Left ventricle myocardium inferior (tissue), 1 donor: Measurements from ENCODE around the gene GAL3ST1. TPM values are rescaled to one million over a fixed set of nuclear protein-coding genes. Genes with fewer than 3 reads are reported as not detected.
"Not testable (repeated sequence)": the region's sequence is repeated elsewhere in the genome, so short reads cannot be mapped to it uniquely, and the experiment has no call there.

Source experiments
- DNase-seq: peaks from one replicate; pipeline ENCODE4 v3.0.0-alpha.2; 2020
- H3K27ac ChIP-seq: fragments of 200-600 bp; replicated peaks from 2 replicates; pipeline ENCODE4 v1.8.0; 2021
- H3K27me3 ChIP-seq: fragments of 200-600 bp; 2 replicates; pipeline ENCODE4 v1.8.0; 2021; ENCODE audit warnings: low read depth
- H3K36me3 ChIP-seq: fragments of 200-600 bp; 2 replicates; pipeline ENCODE4 v1.8.0; 2021
- H3K4me1 ChIP-seq: fragments of 200-600 bp; 2 replicates; pipeline ENCODE4 v1.8.0; 2021
- H3K4me3 ChIP-seq: fragments of 200-600 bp; 2 replicates; pipeline ENCODE4 v1.8.0; 2021; ENCODE audit warnings: mild to moderate bottlenecking, moderate library complexity
- H3K9me3 ChIP-seq: fragments of 200-600 bp; replicated peaks from 2 replicates; pipeline ENCODE4 v1.8.0; 2021
- intact Hi-C: fragments of 100-400 bp; cut with micrococcal nuclease; formaldehyde crosslinking; loops from one replicate; pipeline ENCODE4 v1.11.0; 2022
- total RNA-seq: library from RNA; stranded (reverse); fragmentation: NEBNext Ultra II Directional; extraction: Animal tissue kit (Norgen Biotek cat#: 25700); gene quantifications from one replicate; pipeline ENCODE4 v1.2.1, GENCODE V29; 2021
- TF ChIP-seq, protein P1 (sequence below): fragments of 200-600 bp; IDR thresholded peaks from 2 replicates; pipeline ENCODE4 v1.8.0; 2021; ENCODE audit warnings: antibody characterized with exemption, mild to moderate bottlenecking, borderline replicate concordance
- donor health status: DM: no; HTN: yes; CAD: no; lungs with severe emphysema.

GAL3ST1 gene
- total RNA-seq, 1 donor from 2014 or later = 0.16 TPM

DNA sequence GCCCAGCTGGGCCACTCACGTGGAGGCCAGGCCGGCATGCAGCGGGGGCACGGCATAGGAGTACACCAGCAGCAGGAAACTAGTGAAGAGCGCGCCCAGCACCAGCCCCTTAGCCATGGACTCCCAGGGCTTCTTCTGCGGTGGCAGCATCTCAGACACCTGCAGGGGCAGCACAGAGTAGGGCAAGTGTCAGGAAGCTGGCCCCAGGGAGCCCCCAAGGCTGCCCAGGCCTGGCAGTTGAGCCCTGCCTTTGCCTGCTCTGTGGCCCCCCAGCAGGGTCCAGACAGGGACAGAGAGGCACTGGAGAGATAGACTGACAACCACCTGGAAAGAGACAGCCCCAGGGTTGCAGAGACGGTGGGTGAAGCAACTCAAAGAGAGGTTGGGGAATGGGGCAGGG is 17.2 kb downstream of the GAL3ST1 start:
- no peak for DNase-seq
- intact Hi-C loops = no loop called here
- TF ChIP-seq, protein P1, sequence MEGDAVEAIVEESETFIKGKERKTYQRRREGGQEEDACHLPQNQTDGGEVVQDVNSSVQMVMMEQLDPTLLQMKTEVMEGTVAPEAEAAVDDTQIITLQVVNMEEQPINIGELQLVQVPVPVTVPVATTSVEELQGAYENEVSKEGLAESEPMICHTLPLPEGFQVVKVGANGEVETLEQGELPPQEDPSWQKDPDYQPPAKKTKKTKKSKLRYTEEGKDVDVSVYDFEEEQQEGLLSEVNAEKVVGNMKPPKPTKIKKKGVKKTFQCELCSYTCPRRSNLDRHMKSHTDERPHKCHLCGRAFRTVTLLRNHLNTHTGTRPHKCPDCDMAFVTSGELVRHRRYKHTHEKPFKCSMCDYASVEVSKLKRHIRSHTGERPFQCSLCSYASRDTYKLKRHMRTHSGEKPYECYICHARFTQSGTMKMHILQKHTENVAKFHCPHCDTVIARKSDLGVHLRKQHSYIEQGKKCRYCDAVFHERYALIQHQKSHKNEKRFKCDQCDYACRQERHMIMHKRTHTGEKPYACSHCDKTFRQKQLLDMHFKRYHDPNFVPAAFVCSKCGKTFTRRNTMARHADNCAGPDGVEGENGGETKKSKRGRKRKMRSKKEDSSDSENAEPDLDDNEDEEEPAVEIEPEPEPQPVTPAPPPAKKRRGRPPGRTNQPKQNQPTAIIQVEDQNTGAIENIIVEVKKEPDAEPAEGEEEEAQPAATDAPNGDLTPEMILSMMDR = no peak
- H3K27ac ChIP-seq = no peak overlapping the region
- no peaks in the 10 kb centered on the region for H3K4me1 ChIP-seq
- no peaks in the 10 kb centered on the region for H3K36me3 ChIP-seq
- no peak overlapping the region for H3K4me3 ChIP-seq
- peaks cover 12% of the 10 kb centered on the region for H3K27me3 ChIP-seq
- no peaks in the 10 kb centered on the region for H3K9me3 ChIP-seq

DNA sequence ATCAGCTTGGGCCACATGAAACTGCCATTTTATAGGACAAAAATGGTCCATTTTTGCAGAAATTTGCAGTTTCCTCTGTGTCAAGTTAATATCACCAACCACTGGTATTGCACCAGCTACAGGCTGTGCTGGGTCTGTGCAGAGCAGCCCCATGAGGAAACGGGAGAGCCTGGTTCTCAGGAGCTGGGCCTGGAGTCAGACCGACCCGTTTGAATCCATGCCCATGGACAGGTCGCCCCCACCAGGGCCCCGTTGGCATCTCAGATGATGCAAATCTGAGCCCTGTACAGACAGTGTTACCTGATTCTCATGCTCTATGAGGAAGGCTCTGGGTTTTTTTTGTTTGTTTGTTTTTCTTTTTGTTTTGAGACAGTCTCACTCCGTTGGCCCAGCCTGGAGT is 18.1 kb downstream of the GAL3ST1 start:
- H3K4me3 ChIP-seq = no peak overlapping the region
- H3K36me3 ChIP-seq = no peaks in the 10 kb centered on the region
- peaks cover 4% of the 10 kb centered on the region for H3K27me3 ChIP-seq
- intact Hi-C loops = no loop called here
- no peak overlapping the region for H3K27ac ChIP-seq
- no peaks in the 10 kb centered on the region for H3K4me1 ChIP-seq
- no peaks in the 10 kb centered on the region for H3K9me3 ChIP-seq
- TF ChIP-seq, protein P1 = no peak
- DNase-seq = no peak

DNA sequence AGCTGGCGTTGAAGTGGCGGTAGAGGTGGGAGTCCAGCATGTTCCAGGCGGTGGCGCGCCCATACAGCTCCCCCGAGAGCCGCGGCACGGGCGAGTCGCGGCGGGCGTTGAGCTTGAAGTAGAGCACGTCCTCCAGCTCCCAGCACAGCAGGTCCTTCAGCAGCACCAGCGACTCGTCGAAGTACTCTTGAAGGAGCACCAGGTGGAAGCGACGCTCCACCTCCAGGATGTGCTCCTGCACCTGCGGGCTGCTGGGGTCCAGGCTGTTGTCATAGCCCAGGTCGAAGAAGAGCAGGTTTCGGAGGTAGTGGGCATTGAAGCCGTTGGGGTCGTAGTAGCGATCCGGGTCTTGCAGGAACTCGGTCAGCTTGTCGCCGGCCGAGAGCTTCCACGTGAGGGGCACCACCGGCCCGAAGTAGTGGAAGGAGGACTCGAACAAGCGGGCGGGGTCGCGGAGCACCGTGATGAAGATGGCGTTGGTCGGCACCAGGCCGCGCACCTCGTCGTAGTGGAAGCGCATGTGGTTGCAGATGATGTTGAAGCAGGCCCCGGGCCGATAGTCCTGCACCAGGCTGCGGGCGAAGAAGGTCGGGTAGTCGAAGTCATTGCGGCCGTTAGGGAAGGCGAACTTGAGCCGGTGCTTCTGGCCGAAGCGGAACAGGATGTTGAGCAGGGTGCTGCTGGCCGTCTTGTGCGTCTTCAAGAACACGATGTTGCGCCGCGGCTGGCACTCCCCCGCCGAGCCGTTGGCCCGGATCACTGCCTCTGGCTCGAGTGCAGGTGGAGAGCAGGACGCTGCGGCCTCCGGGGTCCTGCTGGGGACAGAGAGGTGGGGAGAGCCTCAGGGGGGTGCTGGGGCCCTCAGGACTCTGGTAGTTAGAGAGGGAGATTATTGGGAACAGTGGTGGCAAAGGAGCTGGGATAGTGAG is 18.9 kb downstream of the GAL3ST1 start:
- no peak overlapping the region for H3K27ac ChIP-seq
- H3K27me3 ChIP-seq = no peaks in the 10 kb centered on the region
- TF ChIP-seq, protein P1 = no peak
- H3K9me3 ChIP-seq = no peaks in the 10 kb centered on the region
- intact Hi-C loops = no loop called here
- DNase-seq = no peak
- no peaks in the 10 kb centered on the region for H3K4me1 ChIP-seq
- H3K36me3 ChIP-seq = no peaks in the 10 kb centered on the region
- no peak overlapping the region for H3K4me3 ChIP-seq

DNA sequence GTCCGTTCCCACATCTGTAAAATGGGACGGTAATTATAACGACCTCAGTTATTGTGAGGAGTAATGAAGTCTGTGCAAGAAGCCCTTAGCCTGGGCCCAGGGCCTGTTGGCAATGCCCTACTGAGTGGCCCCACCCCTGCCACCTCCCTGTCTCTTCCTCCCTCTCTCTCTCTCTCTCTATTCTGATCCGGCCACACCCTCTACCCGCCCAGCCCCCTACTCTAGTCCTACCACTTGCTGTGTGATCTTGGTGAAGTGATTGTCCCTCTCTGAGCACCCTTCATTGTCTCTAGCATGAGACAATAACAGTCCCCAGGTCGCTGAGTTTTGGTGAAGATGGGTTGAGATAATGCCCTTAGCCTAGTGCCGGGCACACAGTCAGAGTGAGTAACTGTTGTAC is 20.5 kb downstream of the GAL3ST1 start:
- Histone ChIP-seq H3K27ac (no peak overlapping the region), H3K27me3 (no peaks in the 10 kb centered on the region), H3K9me3 (no peaks in the 10 kb centered on the region), H3K4me1 (no peaks in the 10 kb centered on the region), H3K4me3 (no peak overlapping the region), H3K36me3 (no peaks in the 10 kb centered on the region)
- DNase-seq = no peak
- intact Hi-C loops = no loop called here
- TF ChIP-seq, protein P1 = no peak

DNA sequence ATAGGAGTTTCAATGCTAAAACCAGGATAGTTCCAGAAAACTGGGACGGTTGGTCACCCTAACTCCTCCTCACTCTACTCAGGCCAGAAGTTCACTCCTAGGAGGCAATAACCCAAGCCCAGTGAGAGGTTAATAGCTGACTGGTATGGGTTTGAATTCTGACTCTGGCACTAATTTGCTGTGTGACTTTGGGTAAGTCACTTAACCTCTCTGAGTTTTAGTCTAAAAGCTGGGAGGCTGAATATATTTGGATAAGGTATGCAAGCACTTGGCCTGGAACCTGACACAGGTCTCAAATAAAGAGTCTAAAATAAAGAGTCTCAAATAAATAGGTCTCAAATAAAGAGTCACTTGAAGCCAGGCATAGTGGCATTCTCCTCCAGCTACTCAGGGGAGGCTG is 21.7 kb downstream of the GAL3ST1 start:
- Histone ChIP-seq H3K4me3 (no peak overlapping the region), H3K27ac (no peak overlapping the region), H3K4me1 (no peaks in the 10 kb centered on the region), H3K27me3 (peaks cover 3% of the 10 kb centered on the region), H3K9me3 (no peaks in the 10 kb centered on the region), H3K36me3 (no peaks in the 10 kb centered on the region)
- DNase-seq = no peak
- intact Hi-C loops = no loop called here
- TF ChIP-seq, protein P1 = no peak

DNA sequence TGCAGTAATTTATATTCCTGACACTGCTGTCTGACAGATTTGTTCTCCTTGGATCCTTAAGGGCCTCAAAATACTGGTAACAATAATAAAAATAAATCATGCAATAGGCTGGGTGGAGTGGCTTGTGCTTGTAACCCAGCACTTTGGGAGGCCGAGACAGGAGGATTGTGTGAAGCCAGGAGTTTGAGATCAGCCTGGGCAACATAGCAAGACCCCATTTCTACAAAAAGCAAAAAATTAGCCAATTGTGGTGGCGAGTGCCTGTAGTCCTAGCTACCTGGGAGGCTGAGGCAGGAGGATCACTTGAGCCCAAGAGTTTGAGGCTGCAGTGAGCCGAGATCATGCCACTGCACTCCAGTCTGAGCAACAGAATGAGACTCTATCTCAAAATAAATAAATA is 22.7 kb downstream of the GAL3ST1 start:
- DNase-seq, H3K36me3 ChIP-seq, H3K27ac ChIP-seq, H3K4me1 ChIP-seq, H3K9me3 ChIP-seq, H3K4me3 ChIP-seq, intact Hi-C loops: not testable (repeated sequence)
- H3K27me3 ChIP-seq = peaks cover 12% of the 10 kb centered on the region
